Posterior vena cava (tissue), 2 donors: Measurements from ENCODE around the gene C11orf87. TPM values are rescaled to one million over a fixed set of nuclear protein-coding genes. Genes with fewer than 3 reads are reported as not detected.

Experiments
- DNase-seq: peaks from one replicate; pipeline ENCODE4 v3.0.0-alpha.2; 2020; ENCODE audit warnings: low spot score
- intact Hi-C, 2 donors: fragments of 100-400 bp; cut with DNase I; formaldehyde crosslinking; loops; one replicate each; pipeline versions ENCODE4 v1.14.1 to v1.14.2; 2022 to 2023
- total RNA-seq, 2 donors: library from RNA; stranded (reverse); fragmentation: NEBNext Ultra II Directional; extraction: Animal tissue kit (Norgen Biotek cat#: 25700); gene quantifications; one replicate each; pipeline ENCODE4 v1.2.1, GENCODE V29; 2021
- donor health status: DM: yes; HTN: yes; CAD: no.
- donor health status: DM: yes; HTN: yes; CAD: no.

C11orf87 gene
- total RNA-seq, 2 donors from 2014 or later, result not detected

DNA sequence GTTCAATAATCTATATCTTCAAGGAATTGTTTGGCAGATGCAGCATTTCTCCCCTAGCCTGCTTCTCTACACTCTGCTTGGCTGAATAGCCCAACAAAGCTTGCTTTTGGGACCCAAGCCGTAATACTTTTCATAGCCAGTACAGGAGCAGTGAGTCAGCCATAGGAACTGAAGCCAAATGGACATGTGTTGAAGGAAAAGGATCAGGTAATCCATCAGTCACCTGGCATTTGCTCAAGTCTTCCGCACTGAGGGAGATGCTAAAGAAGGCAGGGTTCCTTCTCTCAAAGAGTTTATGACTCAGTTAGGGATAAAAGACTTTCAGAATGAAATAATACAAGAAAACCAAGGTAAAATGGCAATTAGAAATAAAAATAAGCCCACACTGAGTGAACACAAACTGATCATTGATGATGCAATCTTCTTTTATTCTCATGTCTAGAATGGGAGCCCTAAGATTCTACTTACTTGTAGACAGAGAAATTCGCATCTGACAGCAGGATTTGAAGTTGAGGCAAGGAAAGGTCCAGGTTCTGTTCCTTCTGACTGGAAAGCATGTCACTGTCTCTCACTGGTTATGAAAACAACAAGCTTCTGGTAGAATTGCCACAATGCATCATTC, 13.2 kb downstream of the C11orf87 start:
- no peak for DNase-seq

DNA sequence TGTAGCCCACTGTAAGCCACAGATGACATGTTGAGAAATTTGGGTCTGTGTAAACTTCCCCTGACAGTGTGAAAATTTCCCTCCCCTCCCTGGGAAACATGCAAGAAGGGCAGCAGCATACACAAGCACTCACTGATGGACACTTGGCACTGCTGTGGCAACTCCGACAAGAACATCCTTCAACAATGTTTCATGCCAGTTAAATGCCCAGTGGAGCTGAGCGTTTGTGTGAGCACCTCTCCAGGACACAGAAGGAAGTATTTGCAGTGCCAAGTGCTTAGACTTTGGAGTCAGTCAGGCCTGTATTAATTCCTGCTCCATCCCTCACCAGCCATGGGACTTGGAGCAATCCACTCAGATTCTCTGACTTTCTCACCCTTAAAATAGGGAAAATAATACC, 17.7 kb downstream of the C11orf87 start:
- intact Hi-C loops, result loop anchor here in 1 of 2 donors (5.0 kb wide), 1 partner anchor 1092 kb away; no protein-coding TSS in a partner anchor
- no peak for DNase-seq

More for the DNA sequence above, 13.2 kb downstream of the C11orf87 start:
- intact Hi-C loops, result no loop called here

DNA sequence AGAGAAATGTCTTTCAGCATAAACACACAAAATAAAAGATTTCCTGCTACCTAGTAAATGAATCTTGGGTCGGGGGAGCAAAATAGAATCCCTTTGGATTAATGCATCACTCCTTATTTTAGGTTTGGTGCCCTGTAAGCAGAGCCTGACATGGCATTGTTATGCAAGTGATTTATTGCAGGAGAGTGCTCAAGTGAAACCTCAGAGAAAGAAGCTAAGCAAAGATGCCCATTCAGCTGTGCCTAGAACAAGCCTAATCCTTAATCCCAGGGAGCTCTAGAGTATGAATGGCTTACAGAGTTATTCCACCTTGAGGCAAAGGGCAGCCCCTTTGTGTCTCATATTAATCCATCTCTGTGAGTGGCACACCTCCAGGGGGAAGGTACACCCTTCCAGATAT, 21.1 kb downstream of the C11orf87 start:
- intact Hi-C loops, result loop anchor here in 1 of 2 donors (5.0 kb wide), 1 partner anchor 1096 kb away; no protein-coding TSS in a partner anchor

DNA sequence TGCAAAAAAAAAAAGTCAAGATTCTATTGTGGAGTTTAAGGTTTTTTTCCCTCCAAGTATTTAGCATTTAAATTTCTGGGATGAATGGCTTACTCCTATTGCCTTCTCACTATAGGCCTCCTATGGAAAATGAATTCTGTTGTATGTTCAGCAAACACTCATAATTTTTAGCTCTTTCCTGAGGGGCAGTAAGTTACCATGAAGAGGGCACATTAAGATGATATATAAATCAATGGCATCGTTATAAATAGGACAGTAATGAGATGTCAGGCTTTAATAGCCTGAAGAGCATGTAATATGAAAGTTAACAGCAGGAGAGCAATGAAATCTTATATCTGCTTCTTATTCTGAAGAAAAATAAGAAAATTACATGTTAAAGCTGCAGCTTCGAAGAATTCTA, 32.9 kb downstream of the C11orf87 start:
- intact Hi-C loops, result no loop called here
- no peak for DNase-seq

More for the DNA sequence above, 21.1 kb downstream of the C11orf87 start:
- no peak for DNase-seq
